ENCODE measurements around the gene ARMH4. TPM values are rescaled to one million over a fixed set of nuclear protein-coding genes. Genes with fewer than 3 reads are reported as not detected.

The ARMH4 gene
- polyA plus RNA-seq, 1 donor (not counting 4 experiments of a cell fraction or from before 2014, with no cell fraction given), result 0.56 TPM

DNA sequence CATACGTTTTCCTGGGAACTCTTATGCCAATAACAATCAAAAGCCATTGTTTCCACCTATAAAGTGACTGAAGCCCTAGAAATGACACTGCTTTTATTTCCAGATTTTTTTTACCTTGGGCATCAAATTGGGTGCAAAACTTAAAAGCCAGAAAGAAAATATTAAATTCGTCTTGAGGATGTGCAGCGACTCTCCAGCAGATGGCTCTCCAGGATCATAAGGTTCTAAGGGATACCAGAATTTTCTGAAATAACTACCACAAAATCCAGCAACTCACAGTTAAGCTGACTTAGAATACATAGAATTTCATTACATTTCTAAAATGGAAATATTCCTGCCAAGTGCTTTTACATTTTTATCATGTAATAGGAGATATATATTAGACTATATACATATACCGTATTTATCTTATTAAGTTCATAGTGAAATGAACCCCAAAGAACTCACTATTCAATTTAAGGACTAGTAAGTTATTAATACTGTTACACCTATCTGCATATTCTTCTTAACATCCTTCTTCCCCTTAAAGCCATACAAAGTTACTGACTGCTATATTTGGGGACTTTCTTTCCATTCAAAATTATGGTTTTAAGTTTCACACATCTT, 44.0 kb downstream of the ARMH4 start:
- Histone ChIP-seq H4K20me1 (ENCODE audit: control insufficient read depth, extremely low read depth, insufficient read depth, low read length) (no peaks in the 10 kb centered on the region), H3K27me3 (ENCODE audit: control insufficient read depth, extremely low read depth, insufficient read depth, low read length) (no peaks in the 10 kb centered on the region), H3K9ac (ENCODE audit: control insufficient read depth, extremely low read depth, insufficient read depth, low read length) (no peak overlapping the region), H3K9me1 (ENCODE audit: control insufficient read depth, extremely low read depth, insufficient read depth, low read length) (no peaks in the 10 kb centered on the region), H3K4me3 (ENCODE audit: control insufficient read depth in 2 of 3, extremely low read depth in 1 of 3, insufficient read depth in 2 of 3, low read depth in 1 of 3, low read length in 3 of 3) (no peak overlapping the region), H2AFZ (ENCODE audit: control insufficient read depth, low read length) (no peak overlapping the region), H3K4me1 (ENCODE audit: control insufficient read depth, extremely low read depth, insufficient read depth, low read length) (no peaks in the 10 kb centered on the region), H3K36me3 (ENCODE audit: control insufficient read depth in 2 of 2, extremely low read depth in 1 of 2, insufficient read depth in 2 of 2, low read length in 2 of 2) (no peaks in the 10 kb centered on the region), H3K27ac (ENCODE audit: control insufficient read depth, insufficient read depth, low read length) (no peak overlapping the region), H3K4me2 (ENCODE audit: control insufficient read depth, extremely low read depth, insufficient read depth, low read depth, low read length) (no peak overlapping the region), H3K79me2 (ENCODE audit: control insufficient read depth, insufficient read depth, low read length) (no peaks in the 10 kb centered on the region), H3K9me3 (ENCODE audit: control insufficient read depth, low read depth, low read length) (no peaks in the 10 kb centered on the region)
- TF ChIP-seq EZH2 (IDR thresholded peaks at IDR 0.05; ENCODE audit: low read length) (no peak), CTCF (optimal IDR thresholded peaks at IDR 0.05 in 1 of 3, IDR thresholded peaks at IDR 0.05 in 1 of 3, conservative IDR thresholded peaks at IDR 0.05 in 1 of 3; ENCODE audit: extremely low read depth in 1 of 3, insufficient read depth in 2 of 3, low read length in 3 of 3) (peak in 2 of 3 experiments; percentile 49 to 52)
- DNase-seq (ENCODE audit: low read depth, low spot score) (peak; percentile 11), FAIRE-seq (no peak)
- dilution Hi-C loops (cut with MboI; ENCODE audit: extremely low pct_ligation_motif_present, low sequenced_read_pairs), result no loop called here

DNA sequence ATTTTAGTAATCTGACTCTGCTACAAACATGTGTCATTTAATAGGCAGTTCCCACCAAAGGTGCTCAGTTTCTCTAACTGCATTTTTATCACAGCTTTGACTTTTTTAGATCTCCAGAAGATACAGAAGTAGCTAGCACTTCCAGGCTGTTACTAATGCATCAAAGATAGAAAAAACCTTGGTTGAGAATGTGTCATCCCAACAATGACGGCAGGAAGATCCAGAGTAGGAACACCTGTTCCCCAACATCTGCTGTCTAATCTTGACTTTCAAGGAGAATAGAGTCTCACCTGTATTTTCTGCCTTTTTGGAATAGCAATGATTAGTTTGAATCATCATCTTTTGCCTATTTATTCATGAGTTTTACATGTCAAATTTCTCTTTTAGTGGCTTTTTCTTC, 45.0 kb downstream of the ARMH4 start:
- no peaks in the 10 kb centered on the region for H3K27me3 ChIP-seq (ENCODE audit: control insufficient read depth, extremely low read depth, insufficient read depth, low read length)
- no peak overlapping the region for H3K4me3 ChIP-seq (ENCODE audit: control insufficient read depth in 2 of 3, extremely low read depth in 1 of 3, insufficient read depth in 2 of 3, low read depth in 1 of 3, low read length in 3 of 3)
- H3K4me1 ChIP-seq (ENCODE audit: control insufficient read depth, extremely low read depth, insufficient read depth, low read length), result no peaks in the 10 kb centered on the region
- no peaks in the 10 kb centered on the region for H3K9me3 ChIP-seq (ENCODE audit: control insufficient read depth, low read depth, low read length)
- dilution Hi-C loops (cut with MboI; ENCODE audit: extremely low pct_ligation_motif_present, low sequenced_read_pairs), result no loop called here
- H3K79me2 ChIP-seq (ENCODE audit: control insufficient read depth, insufficient read depth, low read length), result no peaks in the 10 kb centered on the region
- H3K9me1 ChIP-seq (ENCODE audit: control insufficient read depth, extremely low read depth, insufficient read depth, low read length), result no peaks in the 10 kb centered on the region
- H3K4me2 ChIP-seq (ENCODE audit: control insufficient read depth, extremely low read depth, insufficient read depth, low read depth, low read length), result no peak overlapping the region
- no peak for TF ChIP-seq EZH2 (IDR thresholded peaks at IDR 0.05; ENCODE audit: low read length)
- TF ChIP-seq CTCF (optimal IDR thresholded peaks at IDR 0.05 in 1 of 3, IDR thresholded peaks at IDR 0.05 in 1 of 3, conservative IDR thresholded peaks at IDR 0.05 in 1 of 3; ENCODE audit: extremely low read depth in 1 of 3, insufficient read depth in 2 of 3, low read length in 3 of 3), result no peak
- no peaks in the 10 kb centered on the region for H3K36me3 ChIP-seq (ENCODE audit: control insufficient read depth in 2 of 2, extremely low read depth in 1 of 2, insufficient read depth in 2 of 2, low read length in 2 of 2)
- no peak overlapping the region for H2AFZ ChIP-seq (ENCODE audit: control insufficient read depth, low read length)
- DNase-seq (ENCODE audit: low read depth, low spot score), result no peak
- H3K27ac ChIP-seq (ENCODE audit: control insufficient read depth, insufficient read depth, low read length), result no peak overlapping the region
- FAIRE-seq, result no peak
- H3K9ac ChIP-seq (ENCODE audit: control insufficient read depth, extremely low read depth, insufficient read depth, low read length), result no peak overlapping the region
- H4K20me1 ChIP-seq (ENCODE audit: control insufficient read depth, extremely low read depth, insufficient read depth, low read length), result no peaks in the 10 kb centered on the region

Data from keratinocyte (primary cell).